GM12873 (cell line): ENCODE measurements around the gene ATP10D.

ENCODE experiments used
- TF ChIP-seq, protein P1 (sequence below): IDR thresholded peaks from 2 replicates; pipeline ENCODE4 v1.5.1; 2012; ENCODE audit warnings: low read depth, mild to moderate bottlenecking, moderate library complexity, low read length, control low read depth; ENCODE audit not compliant: insufficient read depth; ENCODE audit errors: missing control alignments

Gene ATP10D

GRCh38 chr4:47557255-47557654 lies 72.2 kb downstream of the ATP10D start:
- TF ChIP-seq, protein P1, sequence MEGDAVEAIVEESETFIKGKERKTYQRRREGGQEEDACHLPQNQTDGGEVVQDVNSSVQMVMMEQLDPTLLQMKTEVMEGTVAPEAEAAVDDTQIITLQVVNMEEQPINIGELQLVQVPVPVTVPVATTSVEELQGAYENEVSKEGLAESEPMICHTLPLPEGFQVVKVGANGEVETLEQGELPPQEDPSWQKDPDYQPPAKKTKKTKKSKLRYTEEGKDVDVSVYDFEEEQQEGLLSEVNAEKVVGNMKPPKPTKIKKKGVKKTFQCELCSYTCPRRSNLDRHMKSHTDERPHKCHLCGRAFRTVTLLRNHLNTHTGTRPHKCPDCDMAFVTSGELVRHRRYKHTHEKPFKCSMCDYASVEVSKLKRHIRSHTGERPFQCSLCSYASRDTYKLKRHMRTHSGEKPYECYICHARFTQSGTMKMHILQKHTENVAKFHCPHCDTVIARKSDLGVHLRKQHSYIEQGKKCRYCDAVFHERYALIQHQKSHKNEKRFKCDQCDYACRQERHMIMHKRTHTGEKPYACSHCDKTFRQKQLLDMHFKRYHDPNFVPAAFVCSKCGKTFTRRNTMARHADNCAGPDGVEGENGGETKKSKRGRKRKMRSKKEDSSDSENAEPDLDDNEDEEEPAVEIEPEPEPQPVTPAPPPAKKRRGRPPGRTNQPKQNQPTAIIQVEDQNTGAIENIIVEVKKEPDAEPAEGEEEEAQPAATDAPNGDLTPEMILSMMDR: no peak

- TF ChIP-seq, protein P1: no peak
Observed at GRCh38 chr4:47560682-47561081, 75.6 kb downstream of the ATP10D start.

GRCh38 chr4:47561331-47561730 lies 76.3 kb downstream of the ATP10D start:
- TF ChIP-seq, protein P1: no peak

- TF ChIP-seq, protein P1: no peak
Observed at GRCh38 chr4:47562297-47562696, 77.2 kb downstream of the ATP10D start.

DNA sequence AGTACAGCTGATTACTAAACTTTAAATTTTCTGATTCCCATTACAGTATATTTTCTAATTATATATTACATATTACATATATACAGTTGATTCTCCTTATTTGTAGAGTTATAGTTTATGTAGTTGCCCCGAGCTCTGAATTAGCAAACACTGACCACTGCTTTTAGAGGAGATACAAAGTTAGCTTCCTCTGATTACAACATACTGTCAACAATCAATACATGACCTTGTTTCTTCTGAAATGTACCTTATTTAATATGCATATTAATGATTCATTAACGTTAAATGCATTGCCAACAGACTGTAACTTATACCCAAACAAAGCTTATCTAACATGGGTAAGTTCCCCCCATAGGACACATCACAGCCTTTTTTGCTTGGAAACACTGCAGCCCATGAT lies 81.5 kb downstream of the ATP10D start:
- TF ChIP-seq, protein P1: no peak

GRCh38 chr4:47566969-47567368 lies 81.9 kb downstream of the ATP10D start:
- TF ChIP-seq, protein P1: no peak

DNA sequence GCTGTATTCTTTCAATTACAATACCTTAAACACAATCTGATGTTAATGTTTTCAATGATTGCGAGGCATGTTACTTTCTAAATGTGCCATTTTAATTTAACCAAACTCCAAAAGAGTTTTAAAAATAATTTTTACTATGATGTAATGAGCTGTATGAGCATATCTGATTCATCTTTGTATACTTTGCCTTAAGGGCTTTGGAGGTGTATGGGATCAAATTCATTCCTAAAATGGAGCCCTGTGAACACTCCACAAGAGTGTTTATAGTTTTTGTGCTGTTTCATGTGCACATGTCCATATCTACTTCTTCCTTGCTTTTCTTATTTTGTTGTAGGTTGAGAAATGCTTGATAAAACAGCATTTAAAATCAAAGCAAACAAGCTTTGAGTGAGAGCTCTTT lies 82.4 kb downstream of the ATP10D start:
- TF ChIP-seq, protein P1: no peak
